Astrocyte of the cerebellum (primary cell): ENCODE measurements around the gene AP3B2.

Experiments
- DNase-seq: peaks from one replicate; pipeline ENCODE4 v3.0.0-alpha.2; 2011; ENCODE audit warnings: low read depth
- H3K4me3 ChIP-seq: 2 replicates; pipeline ENCODE4 v1.5.1; 2011; ENCODE audit warnings: mild to moderate bottlenecking, low read depth, low read length, moderate library complexity
- CTCF ChIP-seq: IDR thresholded peaks from 2 replicates; pipeline ENCODE4 v1.5.1; 2012; ENCODE audit warnings: low read length, low read depth, moderate library complexity, mild to moderate bottlenecking; ENCODE audit errors: missing control alignments
- in situ Hi-C: cut with HindIII; loops from 2 replicates; pipeline ENCODE4 v1.10.0; 2017; ENCODE audit warnings: low sequenced_read_pairs

The AP3B2 gene

GRCh38 chr15:82699726-82700125, 9.9 kb downstream of the AP3B2 start:
- no peak for DNase-seq
- in situ Hi-C loops: no loop called here
- TF ChIP-seq CTCF: no peak
- no peak overlapping the region for H3K4me3 ChIP-seq

GRCh38 chr15:82698711-82699345, 10.8 kb downstream of the AP3B2 start:
- no peak for DNase-seq
- no peak overlapping the region for H3K4me3 ChIP-seq
- no peak for TF ChIP-seq CTCF
- in situ Hi-C loops: no loop called here

- no peak overlapping the region for H3K4me3 ChIP-seq
- in situ Hi-C loops: no loop called here
- no peak for TF ChIP-seq CTCF
- no peak for DNase-seq
Observed at GRCh38 chr15:82697735-82698407, 11.8 kb downstream of the AP3B2 start.

GRCh38 chr15:82692171-82692570, 17.5 kb downstream of the AP3B2 start:
- in situ Hi-C loops: no loop called here
- DNase-seq: no peak
- no peak overlapping the region for H3K4me3 ChIP-seq
- no peak for TF ChIP-seq CTCF

- no peak overlapping the region for H3K4me3 ChIP-seq
- in situ Hi-C loops: no loop called here
- DNase-seq: no peak
- no peak for TF ChIP-seq CTCF
Observed at GRCh38 chr15:82689147-82689546, 20.5 kb downstream of the AP3B2 start.

- no peak for TF ChIP-seq CTCF
- no peak overlapping the region for H3K4me3 ChIP-seq
- in situ Hi-C loops: no loop called here
- no peak for DNase-seq
Observed at GRCh38 chr15:82688691-82689090, 21.0 kb downstream of the AP3B2 start.

- H3K4me3 ChIP-seq: no peak overlapping the region
- no peak for DNase-seq
- no peak for TF ChIP-seq CTCF
- in situ Hi-C loops: no loop called here
Observed at GRCh38 chr15:82681371-82681770, 28.3 kb downstream of the AP3B2 start.
